Panc1 (cell line): Measurements from ENCODE around the gene GMPR. TPM values are rescaled to one million over a fixed set of nuclear protein-coding genes. Genes with fewer than 3 reads are reported as not detected.
A peak's percentile ranks its signal among the peaks of the same experiment; 100 is the strongest.

Source experiments
- ATAC-seq: fragments of 200-7000 bp; cut with Tn5 transposase; 2 replicates; pipeline ENCODE4 v1.9.1; 2020; ENCODE audit warnings: mild to moderate bottlenecking, moderate library complexity
- BruUV-seq: library from RNA; stranded (reverse); fragments of 400-500 nt; replicated peaks from 2 replicates; lab custom pipeline; 2021; lab: Mats Ljungman, UMichigan
- CTCF ChIA-PET: fragments of 300-600 bp; sonication (Branson Sonifier 250); formaldehyde crosslinking; loops from one replicate; lab custom pipeline; 2022; ENCODE audit warnings: antibody characterized with exemption; lab: Charles Lee
- POLR2A ChIA-PET: fragments of 300-600 bp; sonication (Branson Sonifier 250); formaldehyde crosslinking; loops from one replicate; lab custom pipeline; 2022; ENCODE audit warnings: antibody characterized with exemption; lab: Charles Lee
- DNase-seq: peaks from one replicate; pipeline ENCODE4 v3.0.0-alpha.2; 2010; ENCODE audit warnings: low read depth, low spot score
- H3K27ac ChIP-seq: 2 replicates; pipeline ENCODE4 v1.5.1; 2011; ENCODE audit warnings: mild to moderate bottlenecking, low read length, inconsistent platforms
- H3K27me3 ChIP-seq: fragments of 200-500 bp; sonication (Bioruptor generic); 2 replicates; pipeline ENCODE4 v1.6.0; 2014; ENCODE audit warnings: low read length, inconsistent platforms; ENCODE audit not compliant: control insufficient read depth, insufficient read depth
- H3K36me3 ChIP-seq: fragments of 200-500 bp; sonication (Bioruptor generic); 2 replicates; pipeline ENCODE4 v1.5.1; 2014; ENCODE audit warnings: inconsistent platforms, mild to moderate bottlenecking, low read length, moderate library complexity; ENCODE audit not compliant: control insufficient read depth, insufficient read depth
- H3K4me1 ChIP-seq: 2 replicates; pipeline ENCODE4 v1.5.1; 2011; ENCODE audit warnings: inconsistent platforms, mild to moderate bottlenecking, low read length, moderate library complexity; ENCODE audit not compliant: control insufficient read depth, insufficient read depth
- H3K4me3 ChIP-seq, 2 experiments: 2 replicates each; pipeline ENCODE4 v1.5.1; 2011 to 2012; ENCODE audit warnings: low read depth in 2 of 2, low read length in 2 of 2, mild to moderate bottlenecking in 2 of 2, inconsistent platforms in 1 of 2, moderate library complexity in 1 of 2
- H3K9me3 ChIP-seq: fragments of 200-500 bp; sonication (Bioruptor generic); 2 replicates; pipeline ENCODE4 v1.5.1; 2014; ENCODE audit warnings: low read depth, mild to moderate bottlenecking, inconsistent platforms, low read length, moderate library complexity; ENCODE audit not compliant: control insufficient read depth, insufficient read depth
- SIN3A ChIP-seq: IDR thresholded peaks from 2 replicates; pipeline ENCODE4 v1.6.1; 2012; ENCODE audit warnings: low read depth, mild to moderate bottlenecking, low read length, moderate library complexity, borderline replicate concordance; ENCODE audit not compliant: insufficient read depth
- in situ Hi-C: cut with HindIII; loops from 2 replicates; pipeline ENCODE4 v1.10.0; 2016; ENCODE audit warnings: low sequenced_read_pairs, low pct_unique_long_range_greater_than_20kb
- intact Hi-C: fragments of 100-400 bp; cut with micrococcal nuclease; formaldehyde crosslinking; loops from one replicate; pipeline ENCODE4 v1.10.0; 2022; ENCODE audit not compliant: unreplicated experiment
- total RNA-seq: library from RNA; stranded (reverse); gene quantifications from one replicate; pipeline ENCODE4 v1.2.1, GENCODE V29; 2021; ENCODE audit not compliant: unreplicated experiment
- TF ChIP-seq, protein P1 (sequence below): fragments of 450-650 bp; IDR thresholded peaks from 2 replicates; pipeline ENCODE4 v1.5.1; 2017; ENCODE audit warnings: mild to moderate bottlenecking
- TF ChIP-seq, protein P2 (sequence below), 2 experiments: IDR thresholded peaks; 2 replicates each; pipeline ENCODE4 v1.6.1; 2011 to 2012; ENCODE audit warnings: low read depth in 2 of 2, control low read depth in 1 of 2, low read length in 1 of 2, mild to moderate bottlenecking in 1 of 2, moderate library complexity in 1 of 2; ENCODE audit not compliant: insufficient read depth in 1 of 2

GMPR gene
- total RNA-seq, 1 experiment from 2014 or later = 3.5 TPM

DNA sequence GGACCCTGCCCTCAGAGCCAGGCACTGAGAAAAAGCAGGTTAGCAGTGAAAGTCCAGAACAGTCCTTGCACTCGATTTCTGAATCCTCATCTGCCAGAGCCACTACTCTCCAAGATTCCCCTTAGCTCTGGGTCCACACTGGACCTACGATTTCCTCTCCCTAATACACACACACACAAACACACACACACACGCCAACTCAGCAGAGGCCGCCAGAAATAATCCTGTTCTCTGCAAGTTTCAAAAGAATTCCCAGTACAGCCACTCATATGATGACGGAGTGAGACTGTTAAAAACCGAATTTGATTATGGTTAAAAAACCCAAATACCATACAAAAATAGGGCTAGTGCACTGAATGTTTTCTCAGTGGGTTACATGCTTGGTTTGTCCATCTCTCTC lies 90.8 kb downstream of the GMPR start:
- H3K27ac ChIP-seq = no peak overlapping the region
- POLR2A ChIA-PET = no interaction called here
- H3K4me3 ChIP-seq = no peak overlapping the region
- DNase-seq (no peak), ATAC-seq (no peak)
- in situ Hi-C loops = no loop called here
- intact Hi-C loops = no loop called here
- CTCF ChIA-PET = no interaction called here
- peaks cover 12% of the 10 kb centered on the region for H3K4me1 ChIP-seq
- TF ChIP-seq SIN3A = no peak
- no TSS peak for BruUV-seq
- no peaks in the 10 kb centered on the region for H3K27me3 ChIP-seq
- no peaks in the 10 kb centered on the region for H3K9me3 ChIP-seq
- H3K36me3 ChIP-seq = no peaks in the 10 kb centered on the region

DNA sequence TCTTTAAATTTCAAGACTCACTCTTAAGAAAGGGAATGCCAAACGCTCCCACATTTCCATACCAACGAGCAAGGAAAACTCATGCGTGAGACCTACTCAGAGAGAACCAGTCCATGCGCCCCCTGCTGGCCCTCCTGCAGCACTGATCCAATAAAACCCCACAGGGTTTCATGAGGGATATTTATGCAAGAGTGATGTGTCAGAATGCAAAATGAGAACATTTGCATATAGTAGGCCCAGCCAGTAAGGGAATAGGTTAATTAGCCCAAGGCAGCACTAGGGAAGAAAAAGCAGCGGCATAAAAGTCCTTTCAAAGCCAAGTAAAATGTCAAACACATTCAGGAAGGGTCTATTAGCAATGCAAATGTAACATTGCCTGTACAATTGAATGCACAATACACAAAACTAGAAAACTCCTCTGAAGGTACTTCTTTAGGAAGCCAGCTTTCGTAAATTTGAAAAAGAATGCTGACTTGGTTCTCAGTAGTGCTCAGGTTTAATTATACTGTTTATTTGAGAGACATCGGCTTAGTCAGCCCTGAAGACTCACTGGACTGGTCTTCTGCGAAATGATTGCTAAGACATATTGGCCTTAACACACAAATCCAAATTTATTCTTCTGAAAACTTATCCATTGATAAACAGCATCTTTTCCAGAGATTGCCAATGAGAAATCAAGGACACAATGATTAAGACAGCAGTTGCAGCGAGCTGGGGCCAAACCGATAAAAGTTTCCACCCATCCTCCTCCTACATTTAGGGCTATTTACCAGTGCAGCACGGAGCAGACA lies 93.2 kb downstream of the GMPR start:
- H3K27me3 ChIP-seq = no peaks in the 10 kb centered on the region
- H3K4me1 ChIP-seq = peaks cover 12% of the 10 kb centered on the region
- intact Hi-C loops (loop anchor here (2.0 to 10.0 kb wide), 3 partner anchors 77 to 433 kb away; partner anchors contain the start of gene ATXN1), in situ Hi-C loops (no loop called here)
- TF ChIP-seq, protein P1, sequence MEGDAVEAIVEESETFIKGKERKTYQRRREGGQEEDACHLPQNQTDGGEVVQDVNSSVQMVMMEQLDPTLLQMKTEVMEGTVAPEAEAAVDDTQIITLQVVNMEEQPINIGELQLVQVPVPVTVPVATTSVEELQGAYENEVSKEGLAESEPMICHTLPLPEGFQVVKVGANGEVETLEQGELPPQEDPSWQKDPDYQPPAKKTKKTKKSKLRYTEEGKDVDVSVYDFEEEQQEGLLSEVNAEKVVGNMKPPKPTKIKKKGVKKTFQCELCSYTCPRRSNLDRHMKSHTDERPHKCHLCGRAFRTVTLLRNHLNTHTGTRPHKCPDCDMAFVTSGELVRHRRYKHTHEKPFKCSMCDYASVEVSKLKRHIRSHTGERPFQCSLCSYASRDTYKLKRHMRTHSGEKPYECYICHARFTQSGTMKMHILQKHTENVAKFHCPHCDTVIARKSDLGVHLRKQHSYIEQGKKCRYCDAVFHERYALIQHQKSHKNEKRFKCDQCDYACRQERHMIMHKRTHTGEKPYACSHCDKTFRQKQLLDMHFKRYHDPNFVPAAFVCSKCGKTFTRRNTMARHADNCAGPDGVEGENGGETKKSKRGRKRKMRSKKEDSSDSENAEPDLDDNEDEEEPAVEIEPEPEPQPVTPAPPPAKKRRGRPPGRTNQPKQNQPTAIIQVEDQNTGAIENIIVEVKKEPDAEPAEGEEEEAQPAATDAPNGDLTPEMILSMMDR = peak; percentile 92
- TF ChIP-seq SIN3A = no peak
- ChIA-PET CTCF (interaction anchor here (0.5 kb wide), 1 partner anchor 78 kb away, joined by 3 read pairs; no protein-coding TSS in a partner anchor), POLR2A (interaction anchor here (0.7 kb wide), 2 partner anchors 131 to 1711 kb away, joined by 3 to 6 read pairs; no protein-coding TSS in a partner anchor)
- BruUV-seq = no TSS peak
- peak overlapping the region; percentile 55; the same call in 1 of the 2 replicates for H3K27ac ChIP-seq
- ATAC-seq (peak; percentile 83), DNase-seq (no peak)
- H3K4me3 ChIP-seq = no peak overlapping the region
- no peaks in the 10 kb centered on the region for H3K36me3 ChIP-seq
- H3K9me3 ChIP-seq = no peaks in the 10 kb centered on the region

DNA sequence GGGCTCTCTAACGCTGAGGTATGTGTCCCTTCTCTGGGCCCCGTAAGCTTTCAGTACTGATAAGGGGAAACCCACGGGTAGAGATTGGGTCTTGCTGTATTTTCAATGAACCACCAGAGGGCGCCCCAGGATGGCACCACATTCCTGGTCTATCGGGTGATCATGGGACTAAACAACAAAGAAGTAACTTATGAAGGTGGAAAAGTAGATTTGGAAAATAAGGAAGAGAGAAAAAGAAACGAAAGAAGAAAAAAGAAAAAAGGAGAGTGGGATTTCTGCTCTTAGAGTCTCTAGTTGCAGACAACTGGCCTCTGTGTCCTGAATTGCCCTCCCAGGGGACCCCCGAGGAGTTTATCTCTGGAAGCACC lies 93.8 kb downstream of the GMPR start:
- DNase-seq (no peak), ATAC-seq (peak; percentile 91)
- Histone ChIP-seq H3K9me3 (no peaks in the 10 kb centered on the region), H3K4me1 (peaks cover 12% of the 10 kb centered on the region), H3K27ac (peak overlapping the region; percentile 55; the same call in 1 of the 2 replicates), H3K36me3 (no peaks in the 10 kb centered on the region), H3K4me3 (no peak overlapping the region), H3K27me3 (no peaks in the 10 kb centered on the region)
- ChIA-PET CTCF (interaction anchor here (0.5 kb wide), 1 partner anchor 78 kb away, joined by 3 read pairs; no protein-coding TSS in a partner anchor), POLR2A (interaction anchor here (0.7 kb wide), 1 partner anchor 1711 kb away, joined by 3 read pairs; no protein-coding TSS in a partner anchor)
- no TSS peak for BruUV-seq
- in situ Hi-C loops = no loop called here
- intact Hi-C loops = loop anchor here (2.0 to 10.0 kb wide), 3 partner anchors 77 to 433 kb away; partner anchors contain the start of gene ATXN1
- TF ChIP-seq, protein P1 = peak; percentile 83
- TF ChIP-seq, protein P2, sequence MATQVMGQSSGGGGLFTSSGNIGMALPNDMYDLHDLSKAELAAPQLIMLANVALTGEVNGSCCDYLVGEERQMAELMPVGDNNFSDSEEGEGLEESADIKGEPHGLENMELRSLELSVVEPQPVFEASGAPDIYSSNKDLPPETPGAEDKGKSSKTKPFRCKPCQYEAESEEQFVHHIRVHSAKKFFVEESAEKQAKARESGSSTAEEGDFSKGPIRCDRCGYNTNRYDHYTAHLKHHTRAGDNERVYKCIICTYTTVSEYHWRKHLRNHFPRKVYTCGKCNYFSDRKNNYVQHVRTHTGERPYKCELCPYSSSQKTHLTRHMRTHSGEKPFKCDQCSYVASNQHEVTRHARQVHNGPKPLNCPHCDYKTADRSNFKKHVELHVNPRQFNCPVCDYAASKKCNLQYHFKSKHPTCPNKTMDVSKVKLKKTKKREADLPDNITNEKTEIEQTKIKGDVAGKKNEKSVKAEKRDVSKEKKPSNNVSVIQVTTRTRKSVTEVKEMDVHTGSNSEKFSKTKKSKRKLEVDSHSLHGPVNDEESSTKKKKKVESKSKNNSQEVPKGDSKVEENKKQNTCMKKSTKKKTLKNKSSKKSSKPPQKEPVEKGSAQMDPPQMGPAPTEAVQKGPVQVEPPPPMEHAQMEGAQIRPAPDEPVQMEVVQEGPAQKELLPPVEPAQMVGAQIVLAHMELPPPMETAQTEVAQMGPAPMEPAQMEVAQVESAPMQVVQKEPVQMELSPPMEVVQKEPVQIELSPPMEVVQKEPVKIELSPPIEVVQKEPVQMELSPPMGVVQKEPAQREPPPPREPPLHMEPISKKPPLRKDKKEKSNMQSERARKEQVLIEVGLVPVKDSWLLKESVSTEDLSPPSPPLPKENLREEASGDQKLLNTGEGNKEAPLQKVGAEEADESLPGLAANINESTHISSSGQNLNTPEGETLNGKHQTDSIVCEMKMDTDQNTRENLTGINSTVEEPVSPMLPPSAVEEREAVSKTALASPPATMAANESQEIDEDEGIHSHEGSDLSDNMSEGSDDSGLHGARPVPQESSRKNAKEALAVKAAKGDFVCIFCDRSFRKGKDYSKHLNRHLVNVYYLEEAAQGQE (IDR thresholded peaks at IDR 0.05; ENCODE audit: insufficient read depth in 1 of 2, low read depth in 2 of 2, low read length in 1 of 2) = no peak
